Measurements from ENCODE around the gene PTDSS2. TPM values are rescaled to one million over a fixed set of nuclear protein-coding genes. Genes with fewer than 3 reads are reported as not detected.

Gene PTDSS2
- total RNA-seq, 1 donor from 2014 or later: 52.4 TPM

DNA sequence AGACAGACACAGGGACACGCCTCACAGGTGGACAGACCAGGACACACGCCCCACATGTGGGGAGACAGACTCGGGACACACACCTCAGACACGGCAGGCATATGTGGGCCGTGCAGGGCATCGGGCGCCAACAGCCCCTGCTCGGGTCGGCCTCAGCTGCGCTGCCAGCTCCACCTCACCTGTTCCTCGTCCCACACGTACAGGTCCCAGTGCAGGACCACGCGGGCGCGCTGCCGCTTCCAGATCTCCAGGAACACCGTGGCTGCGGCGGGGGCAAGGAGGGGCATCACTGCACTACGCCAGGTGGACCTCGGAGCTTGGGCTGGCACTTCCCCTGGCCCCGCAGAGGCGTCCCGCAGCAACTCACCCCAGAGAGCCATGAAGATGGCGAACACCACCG lies 20.7 kb upstream of the PTDSS2 start:
- H3K27me3 Mint-ChIP-seq (ENCODE audit: low read depth): peaks cover 14% of the 10 kb centered on the region
- no peak overlapping the region for H3K4me3 Mint-ChIP-seq
- no peaks in the 10 kb centered on the region for H3K4me1 Mint-ChIP-seq
- no peaks in the 10 kb centered on the region for H3K9me3 Mint-ChIP-seq
- no peak overlapping the region for H3K27ac Mint-ChIP-seq (ENCODE audit: unreplicated experiment)
- no peaks in the 10 kb centered on the region for H3K36me3 Mint-ChIP-seq (ENCODE audit: low read depth)
- TF ChIP-seq, protein P1, sequence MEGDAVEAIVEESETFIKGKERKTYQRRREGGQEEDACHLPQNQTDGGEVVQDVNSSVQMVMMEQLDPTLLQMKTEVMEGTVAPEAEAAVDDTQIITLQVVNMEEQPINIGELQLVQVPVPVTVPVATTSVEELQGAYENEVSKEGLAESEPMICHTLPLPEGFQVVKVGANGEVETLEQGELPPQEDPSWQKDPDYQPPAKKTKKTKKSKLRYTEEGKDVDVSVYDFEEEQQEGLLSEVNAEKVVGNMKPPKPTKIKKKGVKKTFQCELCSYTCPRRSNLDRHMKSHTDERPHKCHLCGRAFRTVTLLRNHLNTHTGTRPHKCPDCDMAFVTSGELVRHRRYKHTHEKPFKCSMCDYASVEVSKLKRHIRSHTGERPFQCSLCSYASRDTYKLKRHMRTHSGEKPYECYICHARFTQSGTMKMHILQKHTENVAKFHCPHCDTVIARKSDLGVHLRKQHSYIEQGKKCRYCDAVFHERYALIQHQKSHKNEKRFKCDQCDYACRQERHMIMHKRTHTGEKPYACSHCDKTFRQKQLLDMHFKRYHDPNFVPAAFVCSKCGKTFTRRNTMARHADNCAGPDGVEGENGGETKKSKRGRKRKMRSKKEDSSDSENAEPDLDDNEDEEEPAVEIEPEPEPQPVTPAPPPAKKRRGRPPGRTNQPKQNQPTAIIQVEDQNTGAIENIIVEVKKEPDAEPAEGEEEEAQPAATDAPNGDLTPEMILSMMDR (conservative IDR thresholded peaks at IDR 0.05): no peak
- DNase-seq (ENCODE audit: low read depth, low spot score): no peak

DNA sequence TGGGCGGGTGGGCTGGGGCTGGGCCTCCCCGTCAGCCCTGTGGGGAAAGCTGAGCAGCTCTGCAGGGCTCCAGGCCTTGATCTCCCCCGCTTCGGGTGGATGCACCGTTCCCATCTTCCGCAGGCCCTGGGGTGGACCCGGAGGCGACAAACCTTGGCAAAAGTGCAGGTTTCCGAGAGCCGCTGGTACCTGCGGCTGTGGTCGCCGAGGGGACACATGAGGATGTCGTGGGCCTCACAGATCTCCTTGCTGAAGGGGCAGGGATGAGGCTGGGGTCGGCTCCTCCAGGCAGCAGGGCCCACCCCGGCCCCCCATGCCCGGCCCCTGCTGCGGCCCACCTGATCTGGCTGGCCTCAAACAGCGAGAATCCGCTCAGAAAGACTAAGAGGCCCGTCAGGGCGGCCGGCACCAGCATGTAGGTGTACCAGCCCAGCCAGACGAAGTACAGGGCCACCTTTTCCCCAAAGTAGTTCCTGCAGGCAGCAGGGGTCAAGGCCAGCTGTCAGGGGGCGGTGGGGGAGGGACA lies 20.1 kb upstream of the PTDSS2 start:
- no peaks in the 10 kb centered on the region for H3K36me3 Mint-ChIP-seq (ENCODE audit: low read depth)
- no peak for DNase-seq (ENCODE audit: low read depth, low spot score)
- H3K4me1 Mint-ChIP-seq: no peaks in the 10 kb centered on the region
- H3K27me3 Mint-ChIP-seq (ENCODE audit: low read depth): peaks cover 10% of the 10 kb centered on the region
- TF ChIP-seq, protein P1 (conservative IDR thresholded peaks at IDR 0.05): no peak
- H3K27ac Mint-ChIP-seq (ENCODE audit: unreplicated experiment): no peak overlapping the region
- H3K9me3 Mint-ChIP-seq: peaks cover 1% of the 10 kb centered on the region
- H3K4me3 Mint-ChIP-seq: no peak overlapping the region

DNA sequence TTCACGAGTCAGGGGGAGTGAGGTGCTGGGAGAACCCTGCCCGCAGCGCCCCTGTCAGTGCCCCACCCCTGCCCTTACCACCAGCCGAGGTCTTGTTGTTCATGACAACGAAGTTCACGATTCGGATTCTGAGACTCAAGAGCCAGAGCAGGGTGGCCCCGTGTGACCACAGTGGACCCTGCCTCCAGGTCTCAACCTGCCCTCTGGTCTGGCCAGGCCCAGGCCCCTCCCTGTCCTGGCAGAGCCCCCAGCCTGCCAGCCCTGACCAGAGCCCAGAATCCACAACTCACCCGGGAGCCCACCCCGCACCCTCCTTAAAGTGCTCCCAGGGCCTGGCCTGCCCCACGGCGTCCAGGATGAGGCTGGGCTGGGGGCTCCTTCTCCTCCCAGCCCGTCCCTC lies 18.2 kb upstream of the PTDSS2 start:
- Mint-ChIP-seq H3K4me1 (no peaks in the 10 kb centered on the region), H3K27ac (ENCODE audit: unreplicated experiment) (no peak overlapping the region), H3K9me3 (peaks cover 3% of the 10 kb centered on the region), H3K36me3 (ENCODE audit: low read depth) (no peaks in the 10 kb centered on the region), H3K4me3 (no peak overlapping the region), H3K27me3 (ENCODE audit: low read depth) (no peaks in the 10 kb centered on the region)
- no peak for DNase-seq (ENCODE audit: low read depth, low spot score)
- TF ChIP-seq, protein P1 (conservative IDR thresholded peaks at IDR 0.05): no peak

DNA sequence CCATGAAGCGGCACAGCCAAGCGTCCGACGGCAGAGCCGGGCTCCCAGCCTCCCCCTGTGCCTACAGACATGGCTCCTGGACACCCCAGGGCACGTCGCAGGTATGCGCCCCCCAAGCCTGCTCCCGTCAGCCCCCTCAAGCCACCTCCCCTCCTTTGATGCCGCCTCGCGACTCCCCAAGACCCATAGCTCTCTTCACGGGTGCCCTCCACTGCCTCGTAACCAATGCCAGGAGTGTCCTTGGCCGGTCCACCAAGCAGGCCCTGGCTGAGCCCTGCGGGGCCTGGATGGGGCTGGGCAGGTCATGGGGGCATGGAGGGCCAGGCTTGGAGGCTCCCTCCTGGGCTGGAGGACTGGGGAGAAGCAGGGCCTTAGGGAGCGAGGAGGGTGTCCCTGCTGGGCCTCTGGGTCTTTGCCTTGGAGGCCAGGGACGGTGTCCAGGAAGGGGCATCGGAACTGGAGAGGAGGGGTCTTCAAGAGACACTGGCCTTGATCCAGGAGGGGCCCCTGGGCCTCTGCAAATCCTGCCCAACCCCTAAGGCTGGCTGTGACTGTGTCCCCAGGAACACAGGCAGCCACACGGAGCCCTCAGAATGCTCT lies 17.5 kb upstream of the PTDSS2 start:
- Mint-ChIP-seq H3K36me3 (ENCODE audit: low read depth) (no peaks in the 10 kb centered on the region), H3K4me1 (no peaks in the 10 kb centered on the region), H3K4me3 (no peak overlapping the region), H3K27me3 (ENCODE audit: low read depth) (no peaks in the 10 kb centered on the region), H3K9me3 (peaks cover 3% of the 10 kb centered on the region), H3K27ac (ENCODE audit: unreplicated experiment) (no peak overlapping the region)
- DNase-seq (ENCODE audit: low read depth, low spot score): no peak
- TF ChIP-seq, protein P1 (conservative IDR thresholded peaks at IDR 0.05): no peak

DNA sequence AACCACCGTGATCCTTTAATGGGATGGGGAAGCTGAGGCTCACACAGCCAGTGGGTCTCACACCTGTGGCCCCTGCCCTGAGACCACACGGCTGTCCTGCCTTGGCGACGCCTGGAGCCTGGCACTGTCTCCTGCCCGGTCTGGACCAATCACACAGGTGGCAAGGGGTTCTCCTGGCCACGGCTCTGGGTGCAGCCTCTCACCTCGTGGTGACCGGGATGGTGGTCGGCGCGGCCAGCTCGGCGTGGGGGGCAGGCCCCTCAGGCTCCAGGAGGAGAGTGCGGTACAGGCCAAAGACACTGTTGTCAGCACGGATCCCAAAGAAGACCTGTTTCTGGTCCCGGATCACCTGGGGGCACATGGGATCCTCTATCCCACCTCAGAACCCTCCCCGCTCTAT lies 17.0 kb upstream of the PTDSS2 start:
- Mint-ChIP-seq H3K36me3 (ENCODE audit: low read depth) (no peaks in the 10 kb centered on the region), H3K27ac (ENCODE audit: unreplicated experiment) (no peak overlapping the region), H3K27me3 (ENCODE audit: low read depth) (no peaks in the 10 kb centered on the region), H3K4me3 (no peak overlapping the region), H3K9me3 (peaks cover 3% of the 10 kb centered on the region), H3K4me1 (no peaks in the 10 kb centered on the region)
- TF ChIP-seq, protein P1 (conservative IDR thresholded peaks at IDR 0.05): no peak
- DNase-seq (ENCODE audit: low read depth, low spot score): no peak

Measured in neural crest cell (in vitro differentiated cells).